Fibroblast of lung (primary cell): Measurements from ENCODE around the gene GUCY2C.

Experiments used
- CTCF ChIP-seq, 2 donors: IDR thresholded peaks in 1 of 2; conservative IDR thresholded peaks in 1 of 2; 1 replicate in 1 of 2; 2 replicates in 1 of 2; pipeline ENCODE4 v1.5.1; 2011 to 2012; ENCODE audit warnings: low read length in 2 of 2, control low read depth in 1 of 2, inconsistent platforms in 1 of 2, low read depth in 1 of 2, mild to moderate bottlenecking in 1 of 2
- EZH2 ChIP-seq: IDR thresholded peaks from 2 replicates; pipeline ENCODE4 v1.5.1; 2012; ENCODE audit warnings: low read length, control low read depth, mild to moderate bottlenecking; ENCODE audit errors: missing control alignments

- TF ChIP-seq CTCF (conservative IDR thresholded peaks at IDR 0.05 in 1 of 2, IDR thresholded peaks at IDR 0.05 in 1 of 2; ENCODE audit: low read depth in 1 of 2, low read length in 2 of 2) (no peak), EZH2 (no peak)
These were observed 124.0 kb downstream of the GUCY2C start for GRCh38 chr12:14572401-14572800.
